NOMO-1 treated with dmso at 0.1 percent for 144 hours (cell line): ENCODE results near the gene HCST.
A peak's percentile ranks its signal among the peaks of the same experiment; 100 is the strongest.
"Not testable (repeated sequence)": the region's sequence is repeated elsewhere in the genome, so short reads cannot be mapped to it uniquely, and the experiment has no call there.

Experiments
- DNase-seq: peaks from one replicate; lab custom pipeline; 2025; ENCODE audit not compliant: unreplicated experiment; lab: John Stamatoyannopoulos, UW

HCST gene, protein sequence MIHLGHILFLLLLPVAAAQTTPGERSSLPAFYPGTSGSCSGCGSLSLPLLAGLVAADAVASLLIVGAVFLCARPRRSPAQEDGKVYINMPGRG

GRCh38 chr19:35901854-35902661 is at the start of gene HCST:
Gene HCST, plus strand, starts transcription at chr19:35902529. Its CDS starts 65 bp downstream, at chr19:35902594.
- DNase-seq: no peak

DNA sequence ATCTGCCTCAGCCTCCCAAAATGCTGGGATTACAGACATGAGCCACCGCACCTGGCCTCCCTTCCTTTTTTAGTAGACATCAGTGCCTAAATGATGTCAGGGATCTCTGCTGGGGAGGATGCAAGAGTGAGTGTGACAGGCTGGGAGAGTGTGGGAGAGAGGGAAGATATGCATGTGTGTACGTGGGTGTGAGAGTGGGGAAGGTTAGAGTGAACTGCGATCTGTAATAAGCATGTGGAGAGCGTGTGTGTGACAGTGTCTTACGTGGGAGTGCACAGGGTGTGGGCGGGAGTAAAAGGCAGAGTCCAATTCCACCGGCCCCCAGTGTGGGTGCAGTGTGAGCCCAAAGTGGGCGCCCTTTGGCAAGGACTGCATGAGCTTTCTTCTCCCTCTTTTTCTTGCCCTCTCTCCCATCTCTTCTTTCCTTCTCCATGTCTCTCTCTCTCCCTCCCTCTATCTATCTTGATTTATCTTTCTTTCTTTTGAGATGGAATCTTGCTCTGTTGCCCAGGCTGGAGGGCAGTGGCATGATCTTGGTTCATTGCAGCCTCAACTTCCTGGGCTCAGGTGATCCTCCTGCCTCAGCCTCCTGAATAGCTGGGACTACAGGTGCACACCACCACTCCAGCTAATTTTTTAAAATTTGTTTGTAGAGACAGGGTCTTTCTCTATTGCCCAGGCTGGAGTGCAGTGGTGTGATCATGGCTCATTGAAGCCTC is 49.1 kb upstream of the HCST start:
- DNase-seq: no peak

DNA sequence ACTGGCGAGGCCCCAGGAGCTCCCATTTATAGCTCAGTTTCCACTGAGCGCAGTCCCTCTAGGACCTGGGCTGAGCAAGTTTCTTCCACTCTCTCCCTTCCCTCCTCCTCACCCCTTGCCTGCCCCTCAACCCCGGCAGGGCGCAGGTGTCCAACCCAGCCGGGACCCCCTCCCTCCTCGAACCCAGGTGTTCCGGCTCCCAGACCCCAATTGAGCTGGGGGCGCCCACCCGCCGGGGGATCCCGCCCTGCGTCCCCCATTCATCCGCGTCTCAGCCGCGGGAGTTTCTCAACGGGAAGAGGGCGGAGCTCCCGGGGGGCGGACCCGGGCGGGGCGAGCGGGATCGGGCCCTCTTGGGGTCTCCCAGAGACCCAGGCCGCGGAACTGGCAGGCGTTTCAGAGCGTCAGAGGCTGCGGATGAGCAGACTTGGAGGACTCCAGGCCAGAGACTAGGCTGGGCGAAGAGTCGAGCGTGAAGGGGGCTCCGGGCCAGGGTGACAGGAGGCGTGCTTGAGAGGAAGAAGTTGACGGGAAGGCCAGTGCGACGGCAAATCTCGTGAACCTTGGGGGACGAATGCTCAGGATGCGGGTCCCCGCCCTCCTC is 45.7 kb upstream of the HCST start, which contains the start of gene KIRREL2:
Gene KIRREL2 (plus strand): TSS at position 366 of the 604 bp plus-strand sequence. CDS start 209 bp downstream, at position 575.
- DNase-seq: peak; percentile 45

DNA sequence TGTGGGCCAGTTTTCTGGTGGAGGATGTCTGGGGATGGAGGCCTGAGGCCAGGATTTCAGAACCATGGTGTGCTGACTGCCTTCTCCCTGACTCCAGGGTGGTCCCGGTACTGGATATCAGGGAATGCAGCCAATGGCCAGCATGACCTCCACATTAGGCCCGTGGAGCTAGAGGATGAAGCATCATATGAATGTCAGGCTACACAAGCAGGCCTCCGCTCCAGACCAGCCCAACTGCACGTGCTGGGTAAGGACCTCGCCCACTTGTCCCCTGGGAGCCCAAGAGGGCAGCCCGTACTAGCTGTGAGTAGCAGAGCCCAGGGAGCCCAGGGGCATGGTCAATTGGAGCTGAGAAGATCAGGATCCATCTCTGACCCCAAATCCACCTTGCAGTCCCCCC is 44.0 kb upstream of the HCST start:
- no peak for DNase-seq

DNA sequence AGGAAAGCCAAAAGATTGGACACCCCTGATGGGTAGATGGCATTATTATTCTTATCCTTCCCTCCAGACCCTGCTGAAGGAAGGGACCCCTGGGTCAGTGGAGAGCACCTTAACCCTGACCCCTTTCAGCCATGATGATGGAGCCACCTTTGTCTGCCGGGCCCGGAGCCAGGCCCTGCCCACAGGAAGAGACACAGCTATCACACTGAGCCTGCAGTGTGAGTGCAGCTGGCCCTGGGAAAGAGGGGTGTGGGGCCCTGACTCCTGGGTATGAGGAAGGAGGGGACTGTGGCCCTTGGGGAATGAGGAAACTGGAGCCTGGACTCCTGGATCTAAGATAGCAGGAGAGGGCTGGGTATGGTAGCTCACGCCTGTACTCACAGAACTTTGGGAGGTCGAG is 42.9 kb upstream of the HCST start:
- DNase-seq: no peak

GRCh38 chr19:35860436-35860817 is 41.9 kb upstream of the HCST start:
- no peak for DNase-seq

GRCh38 chr19:35860818-35861639 is 41.3 kb upstream of the HCST start:
- DNase-seq: no peak

- no peak for DNase-seq
These were observed 40.6 kb upstream of the HCST start for GRCh38 chr19:35861640-35862160.

DNA sequence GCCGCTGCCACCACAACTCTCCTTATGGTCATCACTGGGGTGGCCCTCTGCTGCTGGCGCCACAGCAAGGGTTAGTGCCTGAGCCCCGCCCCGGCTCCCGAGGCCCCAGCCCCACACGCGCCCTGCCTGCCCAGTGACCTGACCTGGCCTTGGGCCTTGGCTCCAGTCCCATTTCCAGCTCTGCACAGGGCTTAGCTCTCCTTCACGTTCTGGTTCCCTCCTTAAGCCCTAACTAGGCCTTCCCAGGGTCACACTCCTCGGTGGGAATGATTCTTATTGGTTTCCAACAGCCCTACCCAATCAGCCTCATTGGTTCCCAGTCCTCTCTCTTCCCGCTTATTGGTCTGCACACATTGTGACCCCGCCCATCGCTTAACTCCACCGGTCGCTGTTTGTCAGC is 39.8 kb upstream of the HCST start:
- DNase-seq: no peak

GRCh38 chr19:35863018-35863417 is 39.3 kb upstream of the HCST start:
- no peak for DNase-seq

DNA sequence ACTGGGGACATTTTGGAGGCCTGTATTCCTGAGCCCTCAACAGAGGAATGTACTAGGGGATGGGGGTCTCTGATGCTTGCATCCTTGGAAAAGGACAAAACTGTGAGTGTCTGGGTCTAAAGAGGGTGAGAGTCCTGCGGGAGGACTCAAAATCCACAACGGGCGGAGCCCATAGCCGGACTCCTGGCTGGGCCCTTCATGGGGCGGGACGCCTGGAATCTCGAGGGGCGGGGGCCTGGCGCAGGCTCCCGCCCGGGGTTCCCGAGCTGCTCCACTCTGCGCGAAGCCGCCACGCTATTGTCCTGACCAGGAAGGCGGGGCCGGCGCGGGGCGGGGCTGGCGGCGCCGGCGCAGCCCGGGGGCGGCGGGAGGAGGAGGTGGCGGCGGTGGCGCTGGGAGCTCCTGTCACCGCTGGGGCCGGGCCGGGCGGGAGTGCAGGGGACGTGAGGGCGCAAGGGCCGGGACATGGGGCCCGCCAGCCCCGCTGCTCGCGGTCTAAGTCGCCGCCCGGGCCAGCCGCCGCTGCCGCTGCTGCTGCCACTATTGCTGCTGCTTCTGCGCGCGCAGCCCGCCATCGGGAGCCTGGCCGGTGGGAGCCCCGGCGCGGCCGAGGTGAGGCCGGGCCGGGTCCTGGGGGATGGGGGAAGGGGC is 34.0 kb upstream of the HCST start, which contains the start of gene APLP1:
Gene APLP1 (plus strand): TSS at position 403 of the 651 bp plus-strand sequence. CDS start 63 bp downstream, at position 466.
- DNase-seq: no peak

DNA sequence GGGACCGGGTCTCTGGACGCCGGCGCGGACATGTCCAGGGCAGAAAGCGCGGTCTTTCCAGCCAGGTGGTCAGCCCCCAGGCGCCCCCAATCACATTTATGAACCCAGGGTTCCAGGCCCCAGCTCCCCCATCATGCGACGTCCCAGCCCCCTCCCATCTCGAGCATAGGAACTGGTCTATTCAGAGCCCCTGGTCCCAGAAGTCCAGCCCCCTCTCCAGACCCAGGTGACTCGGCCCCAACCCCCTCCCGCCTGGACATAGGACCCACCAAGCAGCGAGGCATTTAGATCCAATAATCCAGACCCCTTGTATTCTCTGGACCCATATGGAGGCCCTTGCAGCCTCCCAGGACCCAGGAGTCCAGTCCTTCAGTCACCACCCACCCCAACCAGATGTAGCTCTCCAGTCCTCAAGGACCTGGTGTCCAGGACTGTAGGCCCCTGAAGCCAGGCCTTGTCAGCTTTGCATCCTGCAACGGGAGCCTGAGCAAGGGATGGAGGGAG is 33.5 kb upstream of the HCST start:
- DNase-seq: no peak

- peak; percentile 80 for DNase-seq
These were observed 32.8 kb upstream of the HCST start for GRCh38 chr19:35869327-35870123.

DNA sequence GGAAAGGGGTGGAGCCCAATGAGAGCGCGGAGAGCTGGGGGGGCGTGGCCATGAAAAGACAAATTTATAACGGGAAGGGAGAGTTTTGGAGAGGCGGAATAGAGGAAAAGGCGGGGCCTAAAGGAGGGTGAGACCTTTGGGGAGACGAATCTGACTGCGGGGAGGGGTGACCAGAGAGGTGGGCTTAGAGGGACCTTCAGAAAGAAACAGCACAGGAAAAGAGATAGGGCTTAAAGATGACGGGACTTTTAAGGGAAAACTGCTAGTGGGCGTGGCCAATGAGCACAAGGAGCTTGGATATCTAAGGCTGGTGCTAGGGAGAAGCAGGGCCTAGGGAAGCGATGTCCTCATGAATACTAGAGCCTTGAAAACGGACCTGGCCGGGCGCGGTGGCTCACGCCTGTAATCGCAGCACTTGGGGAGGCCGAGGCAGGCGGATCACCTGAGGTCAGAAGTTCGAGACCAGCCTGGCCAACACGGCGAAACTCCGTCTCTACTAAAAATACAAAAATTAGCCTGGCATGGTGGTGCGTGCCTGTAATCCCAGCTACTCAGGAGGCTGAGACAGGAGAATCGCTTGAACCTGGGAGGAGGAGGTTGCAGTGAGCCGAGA is 32.1 kb upstream of the HCST start:
- not testable (repeated sequence) for DNase-seq

DNA sequence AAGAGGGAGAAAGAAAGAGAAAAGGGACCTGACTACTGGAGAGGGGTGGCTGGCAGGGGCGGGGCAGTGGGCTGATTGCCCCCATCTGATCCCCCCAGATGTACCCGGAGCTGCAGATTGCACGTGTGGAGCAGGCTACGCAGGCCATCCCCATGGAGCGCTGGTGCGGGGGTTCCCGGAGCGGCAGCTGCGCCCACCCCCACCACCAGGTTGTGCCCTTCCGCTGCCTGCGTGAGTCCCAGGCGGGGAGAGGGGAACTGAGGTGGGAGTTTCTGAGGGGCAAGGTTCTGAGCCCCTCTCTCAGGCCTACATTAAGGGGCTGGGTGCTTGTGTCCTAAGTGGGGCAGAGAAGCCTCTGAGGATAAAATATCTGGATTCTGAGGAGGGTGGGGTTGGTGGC is 31.5 kb upstream of the HCST start:
- DNase-seq: no peak

GRCh38 chr19:35871611-35872010 is 30.7 kb upstream of the HCST start:
- DNase-seq: no peak

DNA sequence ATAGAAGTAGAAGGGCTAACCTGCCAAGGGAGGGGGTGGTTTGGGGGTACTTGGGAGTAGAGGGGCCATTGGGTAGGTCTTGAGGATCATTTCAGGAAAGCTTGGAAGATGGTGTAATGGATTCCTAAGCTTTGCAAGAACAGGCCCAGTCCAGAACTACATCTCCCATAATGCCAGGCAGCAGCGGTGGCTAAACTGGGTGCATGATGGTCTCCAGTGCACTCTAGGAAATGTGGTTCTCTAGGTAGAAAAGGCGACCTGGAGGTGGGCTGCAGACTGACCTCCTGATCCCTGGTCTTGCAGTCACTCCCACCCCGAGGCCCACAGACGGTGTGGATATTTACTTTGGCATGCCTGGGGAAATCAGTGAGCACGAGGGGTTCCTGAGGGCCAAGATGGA is 30.1 kb upstream of the HCST start:
- no peak for DNase-seq

GRCh38 chr19:35874392-35874930 is 27.9 kb upstream of the HCST start:
- DNase-seq: no peak
